Measurements from ENCODE around the gene ARID2. TPM values are rescaled to one million over a fixed set of nuclear protein-coding genes. Genes with fewer than 3 reads are reported as not detected.

Gene ARID2
- total and polyA plus RNA-seq, 3 experiments from 2014 or later = 12.9 to 26.7 (median 25.5) TPM

GRCh38 chr12:45877069-45877468 lies 147.6 kb downstream of the ARID2 start:
- Mint-ChIP-seq H3K4me3 (no peak overlapping the region), H3K9me3 (no peaks in the 10 kb centered on the region), H3K4me1 (peaks cover 49 to 78% (median 68%) of the 10 kb centered on the region in 3 donors), H3K36me3 (peaks cover 20 to 73% (median 38%) of the 10 kb centered on the region in 3 donors), H3K27ac (peak overlapping the region in 1 of 8 donors; percentile 52), H3K27me3 (no peaks in the 10 kb centered on the region)
- H3K36me3 ChIP-seq (ENCODE audit: insufficient read depth, low read length) = peaks cover 21% of the 10 kb centered on the region
- no peaks in the 10 kb centered on the region for H3K27me3 ChIP-seq (ENCODE audit: insufficient read depth, low read length, poor library complexity, severe bottlenecking)
- ChIA-PET POLR2A (no interaction called here), CTCF (no interaction called here)
- peaks cover 19% of the 10 kb centered on the region for H3K4me1 ChIP-seq (ENCODE audit: insufficient read depth, low read length)
- no peak overlapping the region for H3K4me3 ChIP-seq (ENCODE audit: low read length)
- H3K27ac ChIP-seq (ENCODE audit: low read depth, low read length) = no peak overlapping the region
- DNase-seq = no peak
- H3K9me3 ChIP-seq (ENCODE audit: low read length) = no peaks in the 10 kb centered on the region

GRCh38 chr12:45878630-45879255 lies 149.2 kb downstream of the ARID2 start:
- Mint-ChIP-seq H3K27ac (peak overlapping the region; percentile 39 to 93 (median 70)), H3K4me1 (peaks cover 47 to 69% (median 56%) of the 10 kb centered on the region in 3 donors), H3K9me3 (no peaks in the 10 kb centered on the region), H3K27me3 (no peaks in the 10 kb centered on the region), H3K4me3 (peak overlapping the region in 6 of 7 donors; percentile 16 to 80 (median 48)), H3K36me3 (peaks cover 32 to 74% (median 36%) of the 10 kb centered on the region in 3 donors)
- Histone ChIP-seq H3K27ac (ENCODE audit: low read depth, low read length) (peak overlapping the region; percentile 49), H3K4me1 (ENCODE audit: insufficient read depth, low read length) (peaks cover 19% of the 10 kb centered on the region), H3K36me3 (ENCODE audit: insufficient read depth, low read length) (peaks cover 13% of the 10 kb centered on the region), H3K4me3 (ENCODE audit: low read length) (no peak overlapping the region), H3K9me3 (ENCODE audit: low read length) (no peaks in the 10 kb centered on the region), H3K27me3 (ENCODE audit: insufficient read depth, low read length, poor library complexity, severe bottlenecking) (no peaks in the 10 kb centered on the region)
- ChIA-PET CTCF (no interaction called here), POLR2A (interaction anchor here (0.5 kb wide), 1 partner anchor 15 kb away, joined by 3 read pairs; no protein-coding TSS in a partner anchor)
- peak in 4 of 5 donors; percentile 4 to 58 (median 18) for DNase-seq

- ChIA-PET CTCF (no interaction called here), POLR2A (no interaction called here)
- peak overlapping the region; percentile 49 for H3K27ac ChIP-seq (ENCODE audit: low read depth, low read length)
- DNase-seq = no peak
- H3K27ac Mint-ChIP-seq = peak overlapping the region; percentile 51 to 93 (median 70)
- peak overlapping the region in 6 of 7 donors; percentile 16 to 80 (median 42) for H3K4me3 Mint-ChIP-seq
- H3K27me3 Mint-ChIP-seq = no peaks in the 10 kb centered on the region
- peaks cover 11% of the 10 kb centered on the region for H3K36me3 ChIP-seq (ENCODE audit: insufficient read depth, low read length)
- no peak overlapping the region for H3K4me3 ChIP-seq (ENCODE audit: low read length)
- no peaks in the 10 kb centered on the region for H3K27me3 ChIP-seq (ENCODE audit: insufficient read depth, low read length, poor library complexity, severe bottlenecking)
- H3K36me3 Mint-ChIP-seq = peaks cover 30 to 73% (median 34%) of the 10 kb centered on the region in 3 donors
- peaks cover 47 to 68% (median 56%) of the 10 kb centered on the region in 3 donors for H3K4me1 Mint-ChIP-seq
- peaks cover 19% of the 10 kb centered on the region for H3K4me1 ChIP-seq (ENCODE audit: insufficient read depth, low read length)
- no peaks in the 10 kb centered on the region for H3K9me3 Mint-ChIP-seq
- no peaks in the 10 kb centered on the region for H3K9me3 ChIP-seq (ENCODE audit: low read length)
These were observed 149.9 kb downstream of the ARID2 start for GRCh38 chr12:45879363-45879895.

GRCh38 chr12:45880533-45880932 lies 151.0 kb downstream of the ARID2 start:
- H3K4me3 ChIP-seq (ENCODE audit: low read length) = no peak overlapping the region
- peaks cover 6% of the 10 kb centered on the region for H3K36me3 ChIP-seq (ENCODE audit: insufficient read depth, low read length)
- no peaks in the 10 kb centered on the region for H3K9me3 ChIP-seq (ENCODE audit: low read length)
- H3K27ac Mint-ChIP-seq = peak overlapping the region in 5 of 8 donors; percentile 56 to 85 (median 64)
- H3K4me1 Mint-ChIP-seq = peaks cover 47 to 63% (median 55%) of the 10 kb centered on the region in 3 donors
- H3K9me3 Mint-ChIP-seq = peaks cover 0 to 2% (median 0%) of the 10 kb centered on the region in 5 donors
- H3K27me3 ChIP-seq (ENCODE audit: insufficient read depth, low read length, poor library complexity, severe bottlenecking) = no peaks in the 10 kb centered on the region
- DNase-seq = no peak
- H3K27ac ChIP-seq (ENCODE audit: low read depth, low read length) = no peak overlapping the region
- ChIA-PET POLR2A (no interaction called here), CTCF (no interaction called here)
- H3K4me3 Mint-ChIP-seq = no peak overlapping the region
- H3K36me3 Mint-ChIP-seq = peaks cover 32 to 71% (median 34%) of the 10 kb centered on the region in 3 donors
- H3K27me3 Mint-ChIP-seq = no peaks in the 10 kb centered on the region
- peaks cover 19% of the 10 kb centered on the region for H3K4me1 ChIP-seq (ENCODE audit: insufficient read depth, low read length)

GRCh38 chr12:45883187-45883586 lies 153.7 kb downstream of the ARID2 start:
- Histone ChIP-seq H3K27ac (ENCODE audit: low read depth, low read length) (no peak overlapping the region), H3K4me3 (ENCODE audit: low read length) (no peak overlapping the region), H3K36me3 (ENCODE audit: insufficient read depth, low read length) (peaks cover 7% of the 10 kb centered on the region), H3K27me3 (ENCODE audit: insufficient read depth, low read length, poor library complexity, severe bottlenecking) (no peaks in the 10 kb centered on the region), H3K9me3 (ENCODE audit: low read length) (no peaks in the 10 kb centered on the region), H3K4me1 (ENCODE audit: insufficient read depth, low read length) (peaks cover 14% of the 10 kb centered on the region)
- Mint-ChIP-seq H3K36me3 (peaks cover 30 to 73% (median 36%) of the 10 kb centered on the region in 3 donors), H3K4me3 (no peak overlapping the region), H3K27me3 (no peaks in the 10 kb centered on the region), H3K9me3 (peaks cover 0 to 2% (median 0%) of the 10 kb centered on the region in 5 donors), H3K4me1 (peaks cover 34 to 45% (median 36%) of the 10 kb centered on the region in 3 donors), H3K27ac (no peak overlapping the region)
- ChIA-PET CTCF (no interaction called here), POLR2A (no interaction called here)
- no peak for DNase-seq

- ChIA-PET CTCF (no interaction called here), POLR2A (no interaction called here)
- H3K27me3 ChIP-seq (ENCODE audit: insufficient read depth, low read length, poor library complexity, severe bottlenecking) = no peaks in the 10 kb centered on the region
- H3K4me1 ChIP-seq (ENCODE audit: insufficient read depth, low read length) = peaks cover 5% of the 10 kb centered on the region
- Mint-ChIP-seq H3K9me3 (peaks cover 0 to 2% (median 0%) of the 10 kb centered on the region in 5 donors), H3K36me3 (peaks cover 22 to 55% (median 33%) of the 10 kb centered on the region in 3 donors), H3K27me3 (no peaks in the 10 kb centered on the region), H3K27ac (no peak overlapping the region), H3K4me1 (peaks cover 10 to 21% (median 10%) of the 10 kb centered on the region in 3 donors), H3K4me3 (no peak overlapping the region)
- H3K9me3 ChIP-seq (ENCODE audit: low read length) = no peaks in the 10 kb centered on the region
- H3K36me3 ChIP-seq (ENCODE audit: insufficient read depth, low read length) = peaks cover 7% of the 10 kb centered on the region
- no peak overlapping the region for H3K27ac ChIP-seq (ENCODE audit: low read depth, low read length)
- DNase-seq = no peak
- H3K4me3 ChIP-seq (ENCODE audit: low read length) = no peak overlapping the region
These were observed 157.2 kb downstream of the ARID2 start for GRCh38 chr12:45886685-45887084.

GRCh38 chr12:45887544-45887943 lies 158.0 kb downstream of the ARID2 start:
- no peaks in the 10 kb centered on the region for H3K9me3 ChIP-seq (ENCODE audit: low read length)
- no peak overlapping the region for H3K4me3 ChIP-seq (ENCODE audit: low read length)
- H3K27ac ChIP-seq (ENCODE audit: low read depth, low read length) = no peak overlapping the region
- ChIA-PET CTCF (no interaction called here), POLR2A (no interaction called here)
- Mint-ChIP-seq H3K27ac (peak overlapping the region in 1 of 8 donors; percentile 76), H3K27me3 (no peaks in the 10 kb centered on the region), H3K9me3 (peaks cover 0 to 2% (median 0%) of the 10 kb centered on the region in 5 donors), H3K4me1 (peaks cover 12 to 19% (median 12%) of the 10 kb centered on the region in 3 donors), H3K36me3 (peaks cover 17 to 53% (median 24%) of the 10 kb centered on the region in 3 donors), H3K4me3 (no peak overlapping the region)
- no peak for DNase-seq
- peaks cover 7% of the 10 kb centered on the region for H3K36me3 ChIP-seq (ENCODE audit: insufficient read depth, low read length)
- peaks cover 9% of the 10 kb centered on the region for H3K4me1 ChIP-seq (ENCODE audit: insufficient read depth, low read length)
- no peaks in the 10 kb centered on the region for H3K27me3 ChIP-seq (ENCODE audit: insufficient read depth, low read length, poor library complexity, severe bottlenecking)

- CTCF ChIA-PET = no interaction called here
- no peaks in the 10 kb centered on the region for H3K9me3 ChIP-seq (ENCODE audit: low read length)
- Mint-ChIP-seq H3K4me1 (peaks cover 12 to 31% (median 17%) of the 10 kb centered on the region in 3 donors), H3K27me3 (no peaks in the 10 kb centered on the region), H3K9me3 (peaks cover 0 to 1% (median 0%) of the 10 kb centered on the region in 5 donors), H3K27ac (no peak overlapping the region), H3K4me3 (no peak overlapping the region), H3K36me3 (peaks cover 16 to 56% (median 28%) of the 10 kb centered on the region in 3 donors)
- DNase-seq = no peak
- no peak overlapping the region for H3K4me3 ChIP-seq (ENCODE audit: low read length)
- peaks cover 9% of the 10 kb centered on the region for H3K4me1 ChIP-seq (ENCODE audit: insufficient read depth, low read length)
- H3K36me3 ChIP-seq (ENCODE audit: insufficient read depth, low read length) = peaks cover 9% of the 10 kb centered on the region
- POLR2A ChIA-PET = no interaction called here
- H3K27ac ChIP-seq (ENCODE audit: low read depth, low read length) = no peak overlapping the region
- no peaks in the 10 kb centered on the region for H3K27me3 ChIP-seq (ENCODE audit: insufficient read depth, low read length, poor library complexity, severe bottlenecking)
These were observed 160.8 kb downstream of the ARID2 start for GRCh38 chr12:45890276-45890675.
